Activated naive CD8-positive, alpha-beta T cell (primary cell): Measurements from ENCODE around the gene PNPLA8.
"Not testable (repeated sequence)": the region's sequence is repeated elsewhere in the genome, so short reads cannot be mapped to it uniquely, and the experiment has no call there.

Source experiments
- H3K27ac Mint-ChIP-seq: one replicate; pipeline ENCODE4 v1.8.0; 2021; ENCODE audit warnings: mixed read lengths
- H3K27me3 Mint-ChIP-seq: one replicate; pipeline ENCODE4 v1.8.0; 2021; ENCODE audit warnings: mixed read lengths
- H3K36me3 Mint-ChIP-seq: one replicate; pipeline ENCODE4 v1.8.0; 2021; ENCODE audit warnings: mixed read lengths
- H3K4me1 Mint-ChIP-seq: one replicate; pipeline ENCODE4 v1.8.0; 2021; ENCODE audit warnings: low read depth, mixed read lengths
- H3K4me3 Mint-ChIP-seq: one replicate; pipeline ENCODE4 v1.8.0; 2021; ENCODE audit warnings: mild to moderate bottlenecking, mixed read lengths
- H3K9me3 Mint-ChIP-seq: one replicate; pipeline ENCODE4 v1.8.0; 2021; ENCODE audit warnings: low read depth, mixed read lengths

The PNPLA8 gene

DNA sequence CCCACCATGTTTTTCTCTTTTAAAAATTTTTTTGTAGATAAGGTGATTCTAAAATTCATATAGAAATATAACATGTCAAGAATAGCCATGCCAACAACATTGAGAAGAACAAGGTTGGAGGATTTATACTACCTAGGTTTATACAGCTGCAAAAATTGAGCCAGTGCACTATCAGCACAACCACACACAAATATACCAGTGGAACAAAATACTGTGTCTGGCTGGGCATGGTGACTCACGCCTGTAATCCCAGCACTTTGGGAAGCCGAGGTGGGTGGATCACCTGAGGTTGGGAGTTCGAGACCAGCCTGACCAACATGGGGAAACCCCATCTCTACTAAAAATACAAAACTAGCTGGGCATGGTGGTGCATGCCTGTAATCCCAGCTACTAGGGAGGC, 21.4 kb downstream of the PNPLA8 start:
- not testable (repeated sequence) for H3K4me3 Mint-ChIP-seq, H3K4me1 Mint-ChIP-seq, H3K9me3 Mint-ChIP-seq, H3K27ac Mint-ChIP-seq, H3K36me3 Mint-ChIP-seq, H3K27me3 Mint-ChIP-seq

DNA sequence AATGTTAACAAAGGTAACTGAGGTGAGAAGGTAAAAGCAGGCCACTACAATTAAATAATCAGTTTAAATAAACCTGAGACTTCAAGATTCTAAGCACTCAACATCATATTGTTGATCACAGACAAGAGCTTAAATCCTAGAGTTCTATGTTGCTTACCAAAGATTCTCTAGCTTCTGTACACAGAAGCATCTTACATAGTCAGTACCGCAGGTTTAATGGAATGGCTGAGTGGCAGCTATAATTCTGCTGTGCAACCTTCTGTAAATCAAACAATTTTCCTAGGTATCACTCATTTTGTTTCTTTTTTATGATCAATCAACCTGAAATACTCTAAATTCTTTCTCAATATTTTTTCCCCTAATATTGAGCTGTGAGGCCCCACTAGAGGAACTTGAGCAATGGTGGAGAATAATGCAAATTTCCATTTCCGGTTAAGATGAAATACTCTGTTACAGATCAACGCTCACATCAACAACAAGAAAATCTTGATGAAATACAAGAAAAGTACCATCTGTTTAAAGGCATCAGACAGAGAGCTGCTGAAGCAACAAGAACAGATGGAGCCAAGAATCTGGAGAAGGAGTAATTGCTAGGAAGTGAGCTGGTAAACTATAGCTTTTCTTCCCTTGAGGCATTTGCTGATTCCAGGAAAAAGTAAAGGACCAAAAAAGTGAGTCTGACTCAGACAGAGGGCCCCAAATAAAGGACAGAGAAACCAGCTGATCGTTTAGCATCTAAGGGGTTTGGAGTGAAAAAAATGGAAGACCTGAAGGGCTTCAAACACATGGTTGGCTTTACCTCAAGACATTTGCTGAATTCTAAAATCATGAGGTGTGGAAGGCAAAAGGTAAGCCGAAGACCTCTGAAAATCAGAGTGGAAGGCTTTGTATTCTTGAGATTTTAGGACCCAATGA, 22.6 kb downstream of the PNPLA8 start:
- Mint-ChIP-seq H3K4me1 (peaks cover 8% of the 10 kb centered on the region), H3K36me3 (peaks cover 9% of the 10 kb centered on the region), H3K9me3 (no peaks in the 10 kb centered on the region), H3K27me3 (no peaks in the 10 kb centered on the region), H3K4me3 (no peak overlapping the region), H3K27ac (no peak overlapping the region)

DNA sequence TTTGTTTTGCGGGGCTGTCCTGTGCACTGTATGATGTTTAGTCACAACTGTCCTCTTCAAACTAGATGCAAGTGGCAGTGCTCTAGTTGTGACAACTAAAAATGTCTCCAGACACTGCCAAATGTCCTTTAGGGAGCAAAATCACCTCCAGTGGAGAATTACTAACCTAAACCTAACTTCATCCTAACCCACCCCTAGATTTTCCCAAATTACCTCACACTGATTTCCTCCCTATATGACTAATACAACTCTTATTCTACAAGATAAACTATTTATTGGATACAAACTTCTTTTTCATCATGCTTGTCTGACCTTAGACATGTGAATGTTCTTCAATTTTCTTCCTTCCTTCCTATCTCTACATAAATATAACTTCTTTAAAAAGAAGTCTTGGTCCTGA, 26.4 kb downstream of the PNPLA8 start:
- Mint-ChIP-seq H3K4me1 (peaks cover 3% of the 10 kb centered on the region), H3K9me3 (no peaks in the 10 kb centered on the region), H3K27ac (no peak overlapping the region), H3K27me3 (no peaks in the 10 kb centered on the region), H3K4me3 (no peak overlapping the region), H3K36me3 (peaks cover 8% of the 10 kb centered on the region)

DNA sequence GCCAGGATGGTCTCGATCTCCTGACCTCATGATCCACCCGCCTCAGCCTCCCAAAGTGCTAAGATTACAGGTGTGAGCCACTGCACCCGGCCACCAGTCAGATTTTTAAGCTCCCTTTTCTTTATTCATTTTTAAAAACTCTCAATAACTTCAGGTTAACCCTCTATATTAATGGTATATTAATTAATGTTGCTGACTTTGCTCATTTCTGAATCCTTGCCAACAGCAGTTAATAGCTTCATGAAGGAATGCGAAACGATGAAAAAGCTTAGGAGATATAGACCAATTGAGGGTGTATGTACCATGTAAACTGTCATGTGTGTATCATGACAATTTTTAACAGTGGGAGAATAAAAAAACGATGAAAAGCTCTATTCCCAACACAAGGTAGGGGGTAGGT, 27.5 kb downstream of the PNPLA8 start:
- Mint-ChIP-seq H3K36me3 (peaks cover 8% of the 10 kb centered on the region), H3K9me3 (no peaks in the 10 kb centered on the region), H3K4me3 (no peak overlapping the region), H3K27me3 (no peaks in the 10 kb centered on the region), H3K4me1 (peaks cover 2% of the 10 kb centered on the region), H3K27ac (no peak overlapping the region)

DNA sequence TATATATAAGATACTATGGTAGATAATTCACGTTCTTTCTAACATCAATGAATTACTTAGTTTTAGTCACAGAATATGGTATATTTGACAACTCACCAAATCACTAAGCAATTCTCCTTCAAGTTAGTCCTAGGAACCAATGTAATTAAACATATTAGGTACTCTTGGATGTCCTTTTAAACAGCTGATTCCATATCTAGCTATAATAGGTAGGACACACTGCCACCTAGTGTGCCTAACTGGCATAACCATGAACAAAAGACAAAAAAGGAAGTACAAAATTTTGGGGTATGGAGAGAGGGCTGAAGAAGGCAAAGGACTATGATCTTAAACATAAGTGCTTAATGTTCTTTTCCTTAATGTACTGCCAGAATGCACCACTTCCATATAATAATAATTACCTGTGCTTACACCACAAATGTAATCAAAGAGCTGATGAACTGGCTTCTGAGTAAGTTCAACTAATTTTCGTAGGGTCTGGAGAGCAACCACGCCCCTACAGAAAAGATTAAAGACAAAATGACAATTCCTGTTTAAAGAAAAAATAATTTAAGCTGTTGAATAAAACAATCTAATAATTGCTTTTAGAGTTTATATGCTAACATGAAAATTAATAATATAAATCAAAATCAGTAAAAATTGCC, 28.7 kb downstream of the PNPLA8 start:
- no peaks in the 10 kb centered on the region for H3K9me3 Mint-ChIP-seq
- H3K27ac Mint-ChIP-seq = no peak overlapping the region
- H3K4me1 Mint-ChIP-seq = peaks cover 3% of the 10 kb centered on the region
- no peak overlapping the region for H3K4me3 Mint-ChIP-seq
- H3K27me3 Mint-ChIP-seq = no peaks in the 10 kb centered on the region
- H3K36me3 Mint-ChIP-seq = peaks cover 9% of the 10 kb centered on the region

DNA sequence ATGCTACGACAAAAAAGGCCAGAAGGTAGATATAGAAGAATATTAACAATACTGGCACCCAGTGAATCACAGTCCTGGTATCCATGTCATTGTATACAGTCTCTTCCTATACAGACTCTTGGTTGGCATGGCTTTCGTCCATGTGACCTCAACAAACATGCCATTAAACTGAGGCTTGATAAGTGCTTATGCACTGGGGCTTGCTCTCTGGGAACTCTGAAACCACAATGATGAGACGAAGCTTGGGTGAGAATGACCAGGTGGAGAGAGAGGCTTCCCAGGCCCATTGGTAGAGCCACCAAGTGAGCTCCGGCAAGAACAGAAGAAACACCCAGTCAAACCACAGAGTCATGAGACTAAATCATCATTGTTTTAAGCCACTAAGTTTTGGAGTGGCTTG, 33.2 kb downstream of the PNPLA8 start:
- no peaks in the 10 kb centered on the region for H3K27me3 Mint-ChIP-seq
- no peak overlapping the region for H3K4me3 Mint-ChIP-seq
- peaks cover 6% of the 10 kb centered on the region for H3K36me3 Mint-ChIP-seq
- H3K4me1 Mint-ChIP-seq = peaks cover 3% of the 10 kb centered on the region
- H3K27ac Mint-ChIP-seq = no peak overlapping the region
- H3K9me3 Mint-ChIP-seq = no peaks in the 10 kb centered on the region

DNA sequence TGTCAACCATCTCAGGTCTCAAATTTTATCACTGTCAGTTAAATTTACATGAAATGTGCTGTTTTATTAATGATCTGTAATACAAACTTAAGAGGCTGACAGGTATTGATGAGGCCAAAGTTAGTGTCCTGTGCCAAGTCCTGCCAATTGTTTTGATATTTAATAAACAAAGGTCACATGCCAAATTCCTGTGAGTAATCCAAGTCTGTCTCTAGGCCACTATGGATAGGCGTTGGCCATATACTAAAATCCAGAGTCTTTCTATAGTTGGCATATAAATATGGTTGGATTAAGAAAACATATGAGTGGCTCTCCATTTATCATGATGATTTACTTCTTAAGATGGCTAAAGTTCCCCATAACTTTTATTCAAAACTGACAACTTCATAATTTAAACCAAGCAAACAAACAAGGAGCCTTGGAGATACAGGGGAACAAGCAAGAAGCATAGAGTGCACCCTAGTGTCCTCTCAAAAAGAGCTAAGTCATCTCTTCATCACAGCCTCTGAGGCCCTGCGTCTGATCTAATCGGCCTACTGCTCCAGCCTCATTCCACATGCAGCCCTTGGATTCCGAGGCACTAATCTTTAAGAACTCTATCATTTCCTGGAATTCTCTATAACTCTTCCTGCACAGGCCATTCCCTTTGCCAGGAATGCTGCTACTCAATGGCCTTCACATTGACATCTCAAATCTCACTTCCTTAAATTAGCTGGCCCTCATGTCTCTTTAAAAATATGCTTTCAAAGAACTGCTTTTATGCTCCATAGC, 37.0 kb downstream of the PNPLA8 start:
- peaks cover 3% of the 10 kb centered on the region for H3K4me1 Mint-ChIP-seq
- no peaks in the 10 kb centered on the region for H3K9me3 Mint-ChIP-seq
- no peak overlapping the region for H3K4me3 Mint-ChIP-seq
- H3K27me3 Mint-ChIP-seq = no peaks in the 10 kb centered on the region
- peaks cover 6% of the 10 kb centered on the region for H3K36me3 Mint-ChIP-seq
- no peak overlapping the region for H3K27ac Mint-ChIP-seq

DNA sequence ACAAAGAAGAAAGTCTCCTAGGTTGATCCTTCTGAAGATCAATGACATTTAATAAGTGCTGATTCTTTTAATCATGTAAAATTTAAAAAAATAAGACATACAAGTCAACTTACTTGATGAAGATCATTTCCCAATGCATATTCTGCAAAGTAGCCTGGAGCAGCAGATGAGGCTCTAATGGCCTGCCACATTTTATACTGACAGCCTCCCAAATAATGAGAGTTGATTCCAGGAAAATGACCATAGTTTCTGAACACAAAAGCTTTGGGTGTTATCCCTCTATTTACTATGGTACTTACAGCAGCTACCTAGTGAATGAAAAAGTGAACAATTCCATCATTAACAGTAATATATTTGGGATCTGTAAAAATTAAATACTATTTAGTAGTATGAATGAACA, 38.3 kb downstream of the PNPLA8 start:
- Mint-ChIP-seq H3K36me3 (peaks cover 6% of the 10 kb centered on the region), H3K27ac (no peak overlapping the region), H3K4me1 (no peaks in the 10 kb centered on the region)

DNA sequence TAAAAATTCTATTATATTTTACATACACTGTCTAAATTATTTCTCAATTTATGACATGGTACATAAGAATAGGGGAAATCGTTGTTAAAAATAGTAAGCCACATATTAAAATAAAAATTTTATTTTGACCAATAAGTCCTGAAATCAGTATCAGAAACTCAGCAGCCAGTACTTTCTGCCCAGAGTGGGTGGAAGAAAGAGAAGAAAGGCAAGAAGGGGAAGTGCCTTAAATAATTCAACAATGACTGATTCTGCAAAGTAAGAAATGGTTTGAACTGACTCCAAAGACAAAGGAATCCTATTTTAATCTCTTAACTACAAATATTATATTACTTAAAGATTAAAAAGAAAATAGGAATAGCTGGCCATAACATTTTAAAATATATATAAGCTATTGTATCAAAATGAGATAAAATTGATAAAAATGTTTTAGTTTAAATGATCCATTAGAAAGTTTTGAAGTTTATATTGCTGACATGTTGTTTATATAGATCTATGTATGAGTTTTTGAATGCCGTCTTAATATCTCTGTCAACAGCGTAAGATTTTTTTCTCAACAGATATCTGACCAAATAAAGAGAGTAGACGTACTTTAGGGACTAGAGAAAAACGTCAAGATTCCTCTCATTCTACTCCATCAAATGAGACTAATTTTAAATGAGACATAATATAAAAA, 39.5 kb downstream of the PNPLA8 start:
- Mint-ChIP-seq H3K27me3 (no peaks in the 10 kb centered on the region), H3K4me1 (no peaks in the 10 kb centered on the region), H3K36me3 (peaks cover 9% of the 10 kb centered on the region), H3K27ac (no peak overlapping the region), H3K4me3 (no peak overlapping the region), H3K9me3 (no peaks in the 10 kb centered on the region)

More for the DNA sequence above, 38.3 kb downstream of the PNPLA8 start:
- no peaks in the 10 kb centered on the region for H3K9me3 Mint-ChIP-seq
- H3K27me3 Mint-ChIP-seq = no peaks in the 10 kb centered on the region
- H3K4me3 Mint-ChIP-seq = no peak overlapping the region

DNA sequence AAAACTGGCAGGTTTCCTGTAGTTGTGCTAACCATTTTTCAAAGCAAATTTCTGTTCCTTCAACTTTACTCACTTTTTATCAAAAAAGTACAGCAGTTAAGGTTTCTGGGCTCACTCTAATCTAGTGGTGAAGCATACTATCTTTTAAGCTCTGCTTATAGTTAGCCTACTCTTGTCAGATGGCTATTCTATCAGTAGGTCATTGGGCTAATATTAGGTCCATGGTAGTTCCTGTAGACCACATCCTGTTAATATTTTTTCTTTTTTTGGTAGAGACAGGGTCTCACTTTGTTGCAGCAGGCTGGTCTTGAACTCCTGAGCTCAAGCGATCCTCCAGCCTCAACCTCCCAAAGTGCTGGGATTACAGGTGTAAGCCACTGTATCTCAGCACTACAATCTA, 41.8 kb downstream of the PNPLA8 start:
- no peaks in the 10 kb centered on the region for H3K27me3 Mint-ChIP-seq
- H3K36me3 Mint-ChIP-seq = peaks cover 10% of the 10 kb centered on the region

DNA sequence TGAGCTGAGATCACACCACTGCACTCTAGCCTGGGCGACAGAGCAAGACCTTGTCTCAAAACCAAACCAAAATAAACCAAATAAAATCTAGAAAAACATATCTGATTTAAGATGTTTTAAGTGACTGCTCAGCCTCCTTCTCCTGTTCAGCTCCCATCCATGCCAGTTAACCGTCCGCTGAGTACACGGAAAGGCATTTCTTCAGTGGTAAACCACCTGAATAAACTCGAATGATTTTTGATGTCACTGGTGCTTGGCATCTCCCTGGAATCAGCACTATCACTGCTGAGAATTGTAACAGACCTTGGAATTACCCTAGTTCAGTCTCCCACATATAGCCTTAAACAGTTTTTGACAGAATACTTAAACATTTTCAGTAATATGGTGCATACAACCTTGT, 45.6 kb downstream of the PNPLA8 start:
- H3K9me3 Mint-ChIP-seq = no peaks in the 10 kb centered on the region
- H3K27me3 Mint-ChIP-seq = no peaks in the 10 kb centered on the region
- H3K4me1 Mint-ChIP-seq = no peaks in the 10 kb centered on the region
- no peak overlapping the region for H3K4me3 Mint-ChIP-seq
- H3K27ac Mint-ChIP-seq = no peak overlapping the region
- peaks cover 18% of the 10 kb centered on the region for H3K36me3 Mint-ChIP-seq

More for the DNA sequence above, 41.8 kb downstream of the PNPLA8 start:
- Mint-ChIP-seq H3K9me3 (no peaks in the 10 kb centered on the region), H3K27ac (no peak overlapping the region), H3K4me1 (no peaks in the 10 kb centered on the region), H3K4me3 (no peak overlapping the region)

DNA sequence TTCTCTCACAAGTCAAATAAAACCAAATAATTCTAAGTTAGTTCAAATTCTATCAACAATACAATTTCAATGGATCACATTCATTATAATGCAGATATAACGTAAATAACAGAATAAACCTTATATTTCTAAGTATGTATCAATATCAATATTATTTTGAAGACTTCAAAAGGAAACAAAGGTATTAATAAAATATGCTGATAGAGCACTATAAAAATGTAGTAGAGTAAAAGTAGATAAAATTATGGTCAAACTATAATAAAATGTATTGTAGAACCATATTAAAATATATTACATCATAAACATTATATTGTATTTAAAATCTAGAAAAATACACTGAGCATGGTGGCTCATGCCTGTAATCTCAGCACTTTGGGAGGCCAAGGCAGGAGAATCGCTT, 46.2 kb downstream of the PNPLA8 start:
- Mint-ChIP-seq H3K4me3 (no peak overlapping the region), H3K27ac (no peak overlapping the region), H3K9me3 (no peaks in the 10 kb centered on the region), H3K27me3 (no peaks in the 10 kb centered on the region), H3K36me3 (peaks cover 18% of the 10 kb centered on the region), H3K4me1 (no peaks in the 10 kb centered on the region)

DNA sequence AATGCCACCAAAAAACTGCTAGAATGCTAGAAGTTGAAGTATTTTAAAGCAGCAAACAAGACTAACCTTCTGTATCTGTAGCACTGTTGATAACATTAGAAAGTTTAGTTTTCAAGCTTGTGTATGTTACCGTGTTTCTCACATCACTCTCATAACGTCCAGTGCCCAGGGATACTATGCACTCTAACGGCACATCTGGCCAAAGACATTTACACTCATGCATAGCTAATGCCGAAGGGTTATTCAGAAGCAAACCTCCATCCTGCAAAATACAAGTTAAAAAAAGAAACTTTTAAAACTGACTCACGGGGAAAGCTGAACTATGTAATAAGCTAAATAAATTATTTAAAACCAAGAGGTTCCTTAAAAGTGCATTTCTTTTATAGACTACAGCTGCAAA, 46.8 kb downstream of the PNPLA8 start:
- Mint-ChIP-seq H3K36me3 (peaks cover 15% of the 10 kb centered on the region), H3K4me3 (no peak overlapping the region), H3K27me3 (no peaks in the 10 kb centered on the region), H3K27ac (no peak overlapping the region), H3K4me1 (no peaks in the 10 kb centered on the region), H3K9me3 (no peaks in the 10 kb centered on the region)

DNA sequence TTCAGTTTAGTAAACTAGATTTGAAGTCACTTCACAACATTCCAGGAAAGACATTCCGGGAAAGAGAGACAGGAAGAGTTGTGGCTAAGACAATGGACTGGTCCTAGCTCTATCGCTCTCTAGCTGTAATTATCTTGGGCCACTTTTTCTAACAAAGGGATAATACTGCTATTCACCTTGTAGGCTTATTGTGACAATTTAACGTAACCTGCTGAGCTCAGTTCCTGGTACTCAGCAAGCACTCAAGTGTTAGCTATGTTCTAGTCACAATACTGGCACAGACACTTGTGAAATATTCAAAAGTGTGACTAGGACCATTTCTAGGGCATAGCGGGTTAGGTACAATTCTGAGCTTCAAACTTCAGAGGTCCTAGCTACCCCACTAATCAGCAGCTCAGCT, 57.7 kb downstream of the PNPLA8 start:
- H3K27ac Mint-ChIP-seq = no peak overlapping the region
- H3K36me3 Mint-ChIP-seq = no peaks in the 10 kb centered on the region
- H3K4me3 Mint-ChIP-seq = no peak overlapping the region
- peaks cover 45% of the 10 kb centered on the region for H3K4me1 Mint-ChIP-seq
- no peaks in the 10 kb centered on the region for H3K9me3 Mint-ChIP-seq
- H3K27me3 Mint-ChIP-seq = no peaks in the 10 kb centered on the region

DNA sequence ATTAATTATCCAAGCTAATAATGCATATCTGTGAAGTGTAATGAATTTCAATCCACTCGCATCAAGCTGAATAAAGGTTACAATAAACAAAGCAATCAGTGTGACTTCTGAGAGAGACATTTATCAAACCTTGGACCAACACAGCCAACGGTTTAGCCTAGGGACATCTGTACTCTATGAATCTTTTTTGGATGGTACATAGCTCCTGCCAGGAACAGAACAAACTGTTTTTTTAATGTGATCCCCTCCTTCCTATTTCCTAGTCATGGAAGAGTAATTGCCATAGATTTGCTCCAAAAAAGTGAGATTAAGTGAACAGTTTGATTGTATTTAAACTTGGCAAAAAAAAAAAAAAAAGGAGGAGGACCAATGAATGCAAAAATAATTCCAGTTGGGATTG, 58.5 kb downstream of the PNPLA8 start:
- H3K4me3 Mint-ChIP-seq = no peak overlapping the region
- no peak overlapping the region for H3K27ac Mint-ChIP-seq
- no peaks in the 10 kb centered on the region for H3K9me3 Mint-ChIP-seq
- peaks cover 54% of the 10 kb centered on the region for H3K4me1 Mint-ChIP-seq
- no peaks in the 10 kb centered on the region for H3K36me3 Mint-ChIP-seq
- no peaks in the 10 kb centered on the region for H3K27me3 Mint-ChIP-seq
